Endothelial cell of umbilical vein (primary cell): Measurements from ENCODE around the gene UBE2U. TPM values are rescaled to one million over a fixed set of nuclear protein-coding genes. Genes with fewer than 3 reads are reported as not detected.
A peak's percentile ranks its signal among the peaks of the same experiment; 100 is the strongest.

Experiments used
- BruUV-seq: library from RNA; stranded (reverse); fragments of 400-500 nt; replicated peaks from 2 replicates; lab custom pipeline; 2021; lab: Mats Ljungman, UMichigan
- CTCF ChIA-PET: fragments of 300-600, 350-600 bp; sonication (Branson Sonifier 250); formaldehyde crosslinking; loops from one replicate; lab custom pipeline; 2021; ENCODE audit warnings: antibody characterized with exemption, inconsistent platforms; lab: Charles Lee
- POLR2A ChIA-PET: fragments of 300-600, 350-600 bp; sonication (Branson Sonifier 250); formaldehyde crosslinking; loops from one replicate; lab custom pipeline; 2021; ENCODE audit warnings: antibody characterized with exemption, inconsistent platforms; lab: Charles Lee
- DNase-seq: peaks from one replicate; pipeline ENCODE4 v3.0.0-alpha.2; 2011; ENCODE audit warnings: low read depth, low spot score
- FAIRE-seq: peaks from 2 replicates; lab custom pipeline; 2011; peaks lifted over from hg19 to GRCh38; lab: Jason Lieb, UNC
- H2AFZ ChIP-seq: 2 replicates; pipeline ENCODE4 v1.6.0; 2012; ENCODE audit warnings: low read depth, low read length, control low read depth, inconsistent platforms
- H3K27ac ChIP-seq: 2 replicates; pipeline ENCODE4 v1.5.1; 2011; ENCODE audit warnings: low read depth, mild to moderate bottlenecking, control low read depth, low read length, moderate library complexity; ENCODE audit not compliant: insufficient read depth
- H3K27me3 ChIP-seq, 2 experiments: 2 replicates each; pipeline versions ENCODE4 v1.6.0 to v1.6.1; 2011; ENCODE audit warnings: low read length in 2 of 2, mixed read lengths in 1 of 2; ENCODE audit not compliant: control insufficient read depth in 2 of 2, insufficient read depth in 2 of 2
- H3K36me3 ChIP-seq, 2 experiments: 2 replicates in 1 of 2; 3 replicates in 1 of 2; pipeline ENCODE4 v1.5.1; 2011; ENCODE audit warnings: low read length in 2 of 2, mild to moderate bottlenecking in 1 of 2, moderate library complexity in 1 of 2; ENCODE audit not compliant: control insufficient read depth in 2 of 2, insufficient read depth in 2 of 2; ENCODE audit errors: extremely low read depth in 1 of 2
- H3K4me1 ChIP-seq: 3 replicates; pipeline ENCODE4 v1.5.1; 2011; ENCODE audit warnings: mild to moderate bottlenecking, low read length; ENCODE audit not compliant: control insufficient read depth, insufficient read depth; ENCODE audit errors: extremely low read depth
- H3K4me2 ChIP-seq: 2 replicates; pipeline ENCODE4 v1.6.1; 2011; ENCODE audit warnings: low read length, control low read depth, mixed read lengths; ENCODE audit not compliant: insufficient read depth
- H3K4me3 ChIP-seq, 3 experiments: fragments of 200-600 bp in 1 of 3; sonication (generic), shearing (Covaris generic) in 1 of 3; replicated peaks in 1 of 3; 2 replicates each; pipeline ENCODE4 v1.5.1; 2011 to 2016; ENCODE audit warnings: control low read depth in 3 of 3, low read length in 3 of 3, mild to moderate bottlenecking in 2 of 3, inconsistent platforms in 1 of 3, low read depth in 1 of 3, moderate library complexity in 1 of 3; ENCODE audit not compliant: insufficient read depth in 1 of 3
- H3K79me2 ChIP-seq: 2 replicates; pipeline ENCODE4 v1.6.0; 2012; ENCODE audit warnings: low read length, inconsistent platforms; ENCODE audit not compliant: control insufficient read depth, insufficient read depth
- H3K9ac ChIP-seq: replicated peaks from 2 replicates; pipeline ENCODE3; 2011; ENCODE audit warnings: low read length, control low read depth; ENCODE audit not compliant: insufficient read depth; ENCODE audit errors: extremely low read depth
- H3K9me1 ChIP-seq: replicated peaks from 3 replicates; pipeline ENCODE4 v1.6.0; 2011; ENCODE audit warnings: mild to moderate bottlenecking, low read length; ENCODE audit not compliant: control insufficient read depth, insufficient read depth; ENCODE audit errors: extremely low read depth
- H3K9me3 ChIP-seq: replicated peaks from 2 replicates; pipeline ENCODE4 v1.5.1; 2012; ENCODE audit warnings: low read length, inconsistent platforms; ENCODE audit not compliant: control insufficient read depth, insufficient read depth
- H4K20me1 ChIP-seq: replicated peaks from 2 replicates; pipeline ENCODE3; 2011; ENCODE audit warnings: mild to moderate bottlenecking, low read length; ENCODE audit not compliant: control insufficient read depth, insufficient read depth; ENCODE audit errors: extremely low read depth
- EZH2 ChIP-seq: IDR thresholded peaks from 2 replicates; pipeline ENCODE4 v1.6.1; 2012; ENCODE audit warnings: borderline replicate concordance, low read depth, mild to moderate bottlenecking, moderate library complexity, low read length, inconsistent platforms; ENCODE audit not compliant: severe bottlenecking
- FOS ChIP-seq: IDR thresholded peaks from 2 replicates; pipeline ENCODE4 v1.6.1; 2011; ENCODE audit warnings: mild to moderate bottlenecking, low read length, moderate library complexity, borderline replicate concordance; ENCODE audit not compliant: insufficient read depth
- JUN ChIP-seq: IDR thresholded peaks from 2 replicates; pipeline ENCODE4 v1.6.1; 2011; ENCODE audit warnings: borderline replicate concordance, low read depth; ENCODE audit not compliant: insufficient read length, insufficient read depth
- MYC ChIP-seq: IDR thresholded peaks from one replicate; pipeline ENCODE4 v1.6.1; 2011; ENCODE audit warnings: mild to moderate bottlenecking, low read depth, low read length
- POLR2A ChIP-seq: IDR thresholded peaks from 2 replicates; pipeline ENCODE4 v1.6.1; 2012; ENCODE audit warnings: low read depth, mild to moderate bottlenecking, control low read depth, low read length
- dilution Hi-C: fragments of 300-500 bp; cut with MboI; formaldehyde crosslinking; loops from one replicate; pipeline ENCODE4 v1.15.0; 2019; ENCODE audit warnings: low sequenced_read_pairs; ENCODE audit not compliant: extremely low pct_ligation_motif_present
- intact Hi-C: fragments of 100-400 bp; cut with micrococcal nuclease; formaldehyde crosslinking; loops from one replicate; pipeline ENCODE4 v1.10.0; 2022
- polyA plus RNA-seq, 4 experiments: library from polyadenylated mRNA; depleted of rRNA in 3 of 4; stranded (reverse) in 3 of 4; unstranded in 1 of 4; fragments of >200 nt; gene quantifications; 2 replicates each; pipeline versions ENCODE4 v1.2.1 to v1.2.3, GENCODE V29; 2011 to 2012; ENCODE audit warnings: missing spikeins in 1 of 4
- total RNA-seq: library from RNA; stranded (reverse); gene quantifications from 2 replicates; pipeline ENCODE4 v1.2.3, GENCODE V29; 2021
- TF ChIP-seq, protein P1 (sequence below): IDR thresholded peaks from 2 replicates; pipeline ENCODE4 v1.6.1; 2011; ENCODE audit not compliant: insufficient read depth, insufficient read length
- TF ChIP-seq, protein P2 (sequence below), 2 donors: IDR thresholded peaks; 1 replicate in 1 of 2; 2 replicates in 1 of 2; pipeline ENCODE4 v1.5.1; 2011; ENCODE audit warnings: low read length in 2 of 2, mild to moderate bottlenecking in 2 of 2, moderate library complexity in 2 of 2, control low read depth in 1 of 2, inconsistent platforms in 1 of 2, low read depth in 1 of 2; ENCODE audit not compliant: insufficient read depth in 1 of 2; ENCODE audit errors: extremely low read depth in 1 of 2

Gene UBE2U
- total and polyA plus RNA-seq, 2 donors (not counting 3 experiments of a cell fraction or from before 2014, with no cell fraction given), result not detected

DNA sequence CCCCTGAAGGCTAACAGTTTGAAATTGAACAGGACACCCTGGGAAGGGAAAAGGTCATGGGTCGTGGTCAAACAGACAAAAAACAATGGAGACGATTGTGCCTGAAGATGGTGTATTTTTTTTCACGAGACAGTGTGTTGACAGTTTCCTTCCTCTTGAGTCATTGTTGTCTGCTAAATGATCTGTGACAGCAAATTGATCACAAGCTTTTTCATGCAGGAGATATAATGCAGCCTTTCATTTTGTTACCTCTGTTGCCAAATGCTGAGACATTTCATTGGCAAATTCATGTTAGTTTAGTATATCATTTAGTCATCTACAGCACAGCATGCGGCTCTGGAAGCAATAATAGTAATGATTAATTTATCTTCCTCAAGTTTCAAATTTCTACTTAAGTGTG, 27.7 kb downstream of the UBE2U start:
- no peak overlapping the region for H3K4me3 ChIP-seq
- TF ChIP-seq FOS (peak; percentile 16), JUN (no peak)
- H3K9ac ChIP-seq, result no peak overlapping the region
- no peaks in the 10 kb centered on the region for H3K9me1 ChIP-seq
- FAIRE-seq (no peak), DNase-seq (no peak)
- H3K79me2 ChIP-seq, result no peaks in the 10 kb centered on the region
- CTCF ChIA-PET, result interaction anchor here (0.6 to 1.9 kb wide), 3 partner anchors 171 to 557 kb away, joined by 3 to 6 read pairs (median 3); no protein-coding TSS in a partner anchor
- H3K4me1 ChIP-seq, result no peaks in the 10 kb centered on the region
- intact Hi-C loops, result no loop called here
- POLR2A ChIA-PET, result no interaction called here
- no peaks in the 10 kb centered on the region for H3K36me3 ChIP-seq
- no peaks in the 10 kb centered on the region for H4K20me1 ChIP-seq
- dilution Hi-C loops, result loop anchor here (25.0 kb wide), 1 partner anchor 569 kb away; no protein-coding TSS in a partner anchor
- H3K27ac ChIP-seq, result no peak overlapping the region
- BruUV-seq, result no TSS peak
- H3K27me3 ChIP-seq, result peaks cover 0 to 8% of the 10 kb centered on the region in 2 experiments
- no peak overlapping the region for H2AFZ ChIP-seq
- H3K4me2 ChIP-seq, result no peak overlapping the region
- no peaks in the 10 kb centered on the region for H3K9me3 ChIP-seq

DNA sequence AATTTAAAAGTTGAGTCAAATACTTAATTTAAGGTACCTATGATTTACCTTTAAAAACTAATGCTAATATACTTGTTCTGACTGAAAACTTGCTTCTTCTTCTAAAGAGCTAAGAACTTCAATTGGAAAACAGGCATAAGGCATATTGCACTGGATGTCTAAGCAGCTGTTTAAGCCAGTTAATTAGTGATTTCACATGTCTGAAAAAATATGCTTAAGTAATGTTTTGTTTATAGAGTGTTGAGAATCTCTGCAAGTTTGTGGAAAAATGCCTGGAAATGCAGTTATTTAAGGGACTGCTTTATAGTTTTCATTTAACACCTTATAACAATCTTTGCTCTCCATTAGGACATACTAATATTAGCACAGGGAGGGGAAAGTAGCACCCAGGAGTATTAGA, 28.2 kb downstream of the UBE2U start:
- H3K27me3 ChIP-seq, result peaks cover under 1 to 8% of the 10 kb centered on the region in 2 experiments
- ChIA-PET CTCF (interaction anchor here (0.6 to 1.9 kb wide), 4 partner anchors 12 to 557 kb away, joined by 3 to 6 read pairs (median 3); no protein-coding TSS in a partner anchor), POLR2A (no interaction called here)
- no peaks in the 10 kb centered on the region for H3K4me1 ChIP-seq
- no peak for DNase-seq
- H3K9me3 ChIP-seq, result no peaks in the 10 kb centered on the region
- H3K27ac ChIP-seq, result no peak overlapping the region
- H3K4me2 ChIP-seq, result no peak overlapping the region
- H3K9me1 ChIP-seq, result no peaks in the 10 kb centered on the region
- intact Hi-C loops (no loop called here), dilution Hi-C loops (loop anchor here (25.0 kb wide), 1 partner anchor 569 kb away; no protein-coding TSS in a partner anchor)
- H3K9ac ChIP-seq, result no peak overlapping the region
- H3K36me3 ChIP-seq, result no peaks in the 10 kb centered on the region
- no peak for FAIRE-seq
- H3K79me2 ChIP-seq, result no peaks in the 10 kb centered on the region
- H3K4me3 ChIP-seq, result no peak overlapping the region
- TF ChIP-seq EZH2 (no peak), FOS (no peak), MYC (no peak), POLR2A (no peak)
- TF ChIP-seq, protein P1, sequence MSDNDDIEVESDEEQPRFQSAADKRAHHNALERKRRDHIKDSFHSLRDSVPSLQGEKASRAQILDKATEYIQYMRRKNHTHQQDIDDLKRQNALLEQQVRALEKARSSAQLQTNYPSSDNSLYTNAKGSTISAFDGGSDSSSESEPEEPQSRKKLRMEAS, result no peak
- TF ChIP-seq, protein P2, sequence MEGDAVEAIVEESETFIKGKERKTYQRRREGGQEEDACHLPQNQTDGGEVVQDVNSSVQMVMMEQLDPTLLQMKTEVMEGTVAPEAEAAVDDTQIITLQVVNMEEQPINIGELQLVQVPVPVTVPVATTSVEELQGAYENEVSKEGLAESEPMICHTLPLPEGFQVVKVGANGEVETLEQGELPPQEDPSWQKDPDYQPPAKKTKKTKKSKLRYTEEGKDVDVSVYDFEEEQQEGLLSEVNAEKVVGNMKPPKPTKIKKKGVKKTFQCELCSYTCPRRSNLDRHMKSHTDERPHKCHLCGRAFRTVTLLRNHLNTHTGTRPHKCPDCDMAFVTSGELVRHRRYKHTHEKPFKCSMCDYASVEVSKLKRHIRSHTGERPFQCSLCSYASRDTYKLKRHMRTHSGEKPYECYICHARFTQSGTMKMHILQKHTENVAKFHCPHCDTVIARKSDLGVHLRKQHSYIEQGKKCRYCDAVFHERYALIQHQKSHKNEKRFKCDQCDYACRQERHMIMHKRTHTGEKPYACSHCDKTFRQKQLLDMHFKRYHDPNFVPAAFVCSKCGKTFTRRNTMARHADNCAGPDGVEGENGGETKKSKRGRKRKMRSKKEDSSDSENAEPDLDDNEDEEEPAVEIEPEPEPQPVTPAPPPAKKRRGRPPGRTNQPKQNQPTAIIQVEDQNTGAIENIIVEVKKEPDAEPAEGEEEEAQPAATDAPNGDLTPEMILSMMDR (IDR thresholded peaks at IDR 0.05; ENCODE audit: extremely low read depth in 1 of 2, insufficient read depth in 1 of 2, low read depth in 1 of 2, low read length in 2 of 2), result no peak
- no TSS peak for BruUV-seq
- H4K20me1 ChIP-seq, result no peaks in the 10 kb centered on the region
- H2AFZ ChIP-seq, result no peak overlapping the region
